T-helper 17 cell (primary cell): ENCODE data around the gene RAPGEF1. TPM values are rescaled to one million over a fixed set of nuclear protein-coding genes. Genes with fewer than 3 reads are reported as not detected.
"Not testable (repeated sequence)": the region's sequence is repeated elsewhere in the genome, so short reads cannot be mapped to it uniquely, and the experiment has no call there.

Experiments
- ATAC-seq: fragments of 150-1000 bp; cut with Tn5 transposase; 2 replicates; pipeline ENCODE4 v1.10.0; 2021; ENCODE audit warnings: mild to moderate bottlenecking, moderate library complexity
- DNase-seq, 3 donors: peaks; one replicate each; pipeline versions ENCODE4 v3.0.0 to v3.0.0-alpha.2; 2020 to 2021
- H3K9me3 ChIP-seq: one replicate; pipeline ENCODE4 v1.7.0; 2013; ENCODE audit warnings: low read length, mild to moderate bottlenecking; ENCODE audit not compliant: control insufficient read depth, poor library complexity, severe bottlenecking
- H3K27ac Mint-ChIP-seq: one replicate; pipeline ENCODE4 v1.8.0; 2022; ENCODE audit warnings: mild to moderate bottlenecking, moderate library complexity, mixed read lengths
- H3K27me3 Mint-ChIP-seq: one replicate; pipeline ENCODE4 v1.8.0; 2022; ENCODE audit warnings: mixed read lengths
- H3K36me3 Mint-ChIP-seq: one replicate; pipeline ENCODE4 v1.8.0; 2022; ENCODE audit warnings: low read depth, mixed read lengths
- H3K4me1 Mint-ChIP-seq: one replicate; pipeline ENCODE4 v1.8.0; 2022; ENCODE audit warnings: mild to moderate bottlenecking, mixed read lengths
- H3K4me3 Mint-ChIP-seq: one replicate; pipeline ENCODE4 v1.8.0; 2022; ENCODE audit warnings: mild to moderate bottlenecking, moderate library complexity, mixed read lengths
- total RNA-seq, 4 donors: library from RNA in 2 of 4; stranded (reverse) in 2 of 4; gene quantifications; one replicate each; pipeline ENCODE4 v1.2.3 and lab custom pipeline; 2022 to 2026

Gene RAPGEF1
- total RNA-seq, 2 donors from 2014 or later = 176 to 209 TPM

DNA sequence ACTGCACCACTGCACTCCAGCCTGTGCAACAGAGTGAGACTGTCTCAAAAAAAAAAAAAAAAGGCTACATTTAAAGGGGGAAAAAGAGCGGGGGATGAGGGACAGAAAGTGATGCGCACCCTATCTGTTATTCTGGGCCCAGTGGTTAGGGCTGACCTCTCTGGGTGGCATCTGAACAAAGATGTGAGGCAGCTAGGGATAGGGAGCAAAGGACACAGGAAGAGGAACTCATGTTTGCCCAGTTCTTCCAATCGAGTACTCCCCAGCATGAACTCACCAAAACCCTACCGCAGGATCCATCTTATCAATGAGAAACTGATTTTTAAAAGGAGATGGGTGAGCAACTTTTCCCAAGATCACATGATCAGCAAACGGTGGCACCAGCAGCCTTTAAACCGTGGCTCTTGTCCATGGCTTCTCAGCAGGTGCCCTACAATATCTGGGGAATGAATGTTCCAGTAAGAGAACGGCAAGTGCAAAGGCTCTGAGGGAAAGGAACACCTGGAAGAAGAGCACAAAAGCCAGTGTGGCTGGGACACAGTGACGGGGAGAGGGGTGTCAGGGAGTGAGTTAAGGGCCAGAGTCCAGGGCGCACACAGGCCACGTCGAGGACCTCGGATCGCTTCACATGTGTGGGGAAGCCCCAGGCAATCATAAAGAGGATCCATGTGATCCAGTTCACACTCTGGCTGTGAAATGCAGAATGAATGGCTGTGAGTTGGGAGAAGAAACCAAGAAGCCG is 22.0 kb downstream of the RAPGEF1 start:
- H3K27ac Mint-ChIP-seq = peak overlapping the region; percentile 96
- peaks cover 54% of the 10 kb centered on the region for H3K4me1 Mint-ChIP-seq
- H3K9me3 ChIP-seq = no peaks in the 10 kb centered on the region
- no peak for ATAC-seq
- H3K27me3 Mint-ChIP-seq = no peaks in the 10 kb centered on the region
- H3K36me3 Mint-ChIP-seq = peaks cover 6% of the 10 kb centered on the region
- H3K4me3 Mint-ChIP-seq = peak overlapping the region; percentile 61
- DNase-seq = no peak

DNA sequence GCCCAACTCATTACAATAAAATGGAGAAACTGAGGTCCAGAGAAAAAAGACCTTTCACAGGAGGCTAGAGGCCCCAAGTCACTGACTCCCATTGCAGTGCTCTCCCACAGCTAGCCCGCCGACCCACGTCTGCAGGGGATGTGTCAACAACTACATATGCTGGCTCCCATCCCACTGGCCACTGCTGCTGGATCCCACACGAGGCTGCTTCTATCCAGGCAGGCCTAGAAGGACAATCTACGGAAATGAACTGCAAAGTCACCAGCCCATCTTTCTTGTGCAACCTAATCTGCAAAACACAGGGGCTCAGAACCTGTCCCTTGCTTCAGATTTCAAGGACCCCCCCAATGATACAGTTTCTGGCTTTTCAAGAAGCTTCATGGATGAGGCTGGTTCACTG is 24.0 kb downstream of the RAPGEF1 start:
- H3K27me3 Mint-ChIP-seq = no peaks in the 10 kb centered on the region
- H3K9me3 ChIP-seq = no peaks in the 10 kb centered on the region
- ATAC-seq (no peak), DNase-seq (no peak)
- H3K4me1 Mint-ChIP-seq = peaks cover 56% of the 10 kb centered on the region
- no peak overlapping the region for H3K4me3 Mint-ChIP-seq
- peak overlapping the region; percentile 99 for H3K27ac Mint-ChIP-seq
- H3K36me3 Mint-ChIP-seq = peaks cover 6% of the 10 kb centered on the region

DNA sequence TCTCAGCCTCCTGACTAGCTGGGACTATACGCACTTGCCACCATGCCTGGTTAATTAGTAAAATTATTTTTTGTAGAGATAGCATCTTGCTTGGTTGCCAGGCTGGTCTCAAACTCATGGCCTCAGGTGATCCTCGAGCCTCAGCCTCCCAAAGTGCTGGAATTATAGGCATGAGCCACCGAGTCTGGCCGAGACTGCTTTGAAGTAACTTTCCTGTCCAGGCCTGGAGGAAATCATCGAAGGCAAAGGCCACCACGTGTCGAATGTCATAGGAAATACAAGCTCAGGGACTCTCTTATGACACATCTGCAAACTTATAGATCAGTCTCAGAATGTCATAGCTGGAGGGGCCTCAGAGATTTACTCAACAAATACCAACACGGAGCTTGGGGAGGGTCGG is 25.1 kb downstream of the RAPGEF1 start:
- H3K36me3 Mint-ChIP-seq = peaks cover 5% of the 10 kb centered on the region
- DNase-seq (no peak), ATAC-seq (no peak)
- no peak overlapping the region for H3K4me3 Mint-ChIP-seq
- peaks cover 54% of the 10 kb centered on the region for H3K4me1 Mint-ChIP-seq
- H3K9me3 ChIP-seq = no peaks in the 10 kb centered on the region
- H3K27ac Mint-ChIP-seq = peak overlapping the region; percentile 99
- H3K27me3 Mint-ChIP-seq = no peaks in the 10 kb centered on the region

DNA sequence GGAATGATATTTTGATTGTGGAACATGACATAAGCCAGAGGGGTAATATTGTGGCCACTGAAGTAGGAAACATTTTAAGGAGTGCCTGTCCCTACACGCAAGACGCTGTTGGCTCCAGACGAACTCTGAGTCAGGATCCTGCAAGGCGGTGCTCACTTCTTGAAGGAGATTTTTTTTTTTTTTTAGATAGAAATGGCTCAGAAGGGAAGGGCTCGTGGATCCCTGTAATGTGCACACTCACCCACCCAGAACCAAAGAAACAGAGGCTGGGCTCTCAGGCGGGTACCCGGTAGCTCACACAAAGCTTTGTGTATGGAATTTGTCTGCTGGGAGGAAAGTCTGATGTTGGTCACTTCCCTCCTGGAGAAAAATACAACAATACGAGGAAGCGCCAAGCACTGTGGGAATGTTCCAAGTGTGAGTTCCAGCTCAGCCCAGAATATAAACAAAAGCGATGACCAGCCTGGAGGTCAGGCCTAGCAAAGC is 25.7 kb downstream of the RAPGEF1 start:
- Mint-ChIP-seq H3K27ac (peak overlapping the region; percentile 99), H3K4me3 (no peak overlapping the region), H3K4me1 (peaks cover 58% of the 10 kb centered on the region)

DNA sequence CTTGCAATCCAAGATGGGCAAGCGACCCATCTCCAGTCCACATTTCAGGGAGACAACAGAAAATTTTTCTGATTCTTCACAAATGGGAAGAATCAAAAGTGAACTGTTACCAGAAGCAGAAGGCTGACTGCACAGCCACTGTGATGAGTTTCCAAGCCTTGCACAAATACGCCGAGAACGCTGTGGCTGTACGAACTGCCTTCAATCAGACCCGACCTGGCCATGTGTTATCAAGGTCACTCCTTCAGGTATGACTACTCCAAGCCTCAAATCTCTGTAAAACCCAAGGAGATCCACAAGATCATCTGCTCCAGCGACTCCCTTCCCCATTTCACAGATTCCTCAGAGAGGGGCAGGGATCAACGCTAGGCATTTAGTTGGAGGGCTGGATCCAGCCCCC is 26.9 kb downstream of the RAPGEF1 start:
- DNase-seq = no peak
- H3K36me3 Mint-ChIP-seq = peaks cover 5% of the 10 kb centered on the region
- H3K27ac Mint-ChIP-seq = peak overlapping the region; percentile 99

More for the DNA sequence above, 25.7 kb downstream of the RAPGEF1 start:
- ATAC-seq (no peak), DNase-seq (no peak)
- no peaks in the 10 kb centered on the region for H3K9me3 ChIP-seq
- Mint-ChIP-seq H3K27me3 (no peaks in the 10 kb centered on the region), H3K36me3 (peaks cover 5% of the 10 kb centered on the region)

DNA sequence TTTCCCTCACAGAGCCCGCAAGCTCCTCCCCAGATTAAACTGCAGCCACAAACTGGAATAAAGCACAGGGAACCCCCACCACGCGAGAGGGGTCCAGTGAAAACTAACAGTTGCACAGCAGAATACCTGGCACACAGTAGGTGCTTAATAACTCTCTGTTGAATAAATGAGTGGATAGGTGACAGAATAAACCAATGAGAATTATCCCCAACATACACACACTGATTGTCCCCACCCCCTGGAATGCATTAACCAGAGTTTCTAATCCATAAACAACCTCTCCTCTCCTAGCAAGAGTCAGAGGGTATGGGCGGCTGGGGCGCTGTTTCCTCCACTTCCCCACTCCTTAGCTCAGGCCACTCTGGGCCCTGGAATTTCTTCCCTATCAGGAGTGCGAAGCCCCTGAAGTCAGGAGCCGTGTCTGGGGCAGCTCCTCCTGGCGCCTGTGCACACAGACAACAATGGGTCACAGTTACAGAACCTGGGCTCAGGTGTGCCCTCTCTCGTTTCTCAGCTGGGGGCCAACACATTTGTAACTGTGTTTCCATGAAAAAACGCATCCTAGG is 27.6 kb downstream of the RAPGEF1 start:
- H3K9me3 ChIP-seq = no peaks in the 10 kb centered on the region
- Mint-ChIP-seq H3K27me3 (no peaks in the 10 kb centered on the region), H3K27ac (peak overlapping the region; percentile 99), H3K4me3 (no peak overlapping the region), H3K36me3 (peaks cover 5% of the 10 kb centered on the region), H3K4me1 (peaks cover 54% of the 10 kb centered on the region)
- DNase-seq (no peak), ATAC-seq (no peak)

More for the DNA sequence above, 26.9 kb downstream of the RAPGEF1 start:
- no peaks in the 10 kb centered on the region for H3K27me3 Mint-ChIP-seq
- H3K9me3 ChIP-seq = no peaks in the 10 kb centered on the region
- no peak overlapping the region for H3K4me3 Mint-ChIP-seq
- H3K4me1 Mint-ChIP-seq = peaks cover 56% of the 10 kb centered on the region
- no peak for ATAC-seq

DNA sequence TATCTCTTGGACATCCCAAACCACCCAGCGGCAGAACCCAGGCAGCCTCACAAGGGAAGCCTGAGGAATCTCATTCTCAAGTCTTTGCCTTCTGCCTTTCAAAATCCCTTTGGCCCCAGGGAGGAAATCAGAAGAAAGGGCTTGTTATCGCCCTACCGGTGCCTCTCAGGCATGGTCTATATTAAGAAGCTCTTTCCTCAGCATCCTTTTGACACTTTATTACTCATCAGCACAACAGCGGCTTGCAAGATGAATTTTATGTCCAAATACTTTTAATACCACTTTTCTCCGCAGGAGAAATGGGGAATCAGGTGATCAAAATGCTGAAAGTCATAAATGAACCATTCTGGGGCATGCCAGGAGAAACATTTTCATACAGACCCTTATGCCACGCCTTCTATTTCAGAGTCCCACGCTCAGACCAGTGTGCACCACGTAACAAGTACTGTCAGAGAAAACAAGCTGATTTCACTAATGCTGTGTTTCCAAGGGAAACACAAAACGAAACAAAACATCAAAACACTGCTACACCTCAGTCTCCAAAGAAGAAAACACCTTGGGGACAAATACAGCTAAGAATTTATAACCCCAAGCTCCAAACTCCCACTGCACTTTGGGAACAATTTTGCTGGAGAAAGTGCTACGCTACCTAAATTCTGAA is 30.0 kb downstream of the RAPGEF1 start:
- no peaks in the 10 kb centered on the region for H3K27me3 Mint-ChIP-seq
- DNase-seq = peak in 2 of 3 donors; percentile 36 to 42
- no peaks in the 10 kb centered on the region for H3K36me3 Mint-ChIP-seq
- H3K4me3 Mint-ChIP-seq = peak overlapping the region; percentile 84
- no peaks in the 10 kb centered on the region for H3K9me3 ChIP-seq
- peak; percentile 93 for ATAC-seq
- peak overlapping the region; percentile 99 for H3K27ac Mint-ChIP-seq
- peaks cover 58% of the 10 kb centered on the region for H3K4me1 Mint-ChIP-seq

DNA sequence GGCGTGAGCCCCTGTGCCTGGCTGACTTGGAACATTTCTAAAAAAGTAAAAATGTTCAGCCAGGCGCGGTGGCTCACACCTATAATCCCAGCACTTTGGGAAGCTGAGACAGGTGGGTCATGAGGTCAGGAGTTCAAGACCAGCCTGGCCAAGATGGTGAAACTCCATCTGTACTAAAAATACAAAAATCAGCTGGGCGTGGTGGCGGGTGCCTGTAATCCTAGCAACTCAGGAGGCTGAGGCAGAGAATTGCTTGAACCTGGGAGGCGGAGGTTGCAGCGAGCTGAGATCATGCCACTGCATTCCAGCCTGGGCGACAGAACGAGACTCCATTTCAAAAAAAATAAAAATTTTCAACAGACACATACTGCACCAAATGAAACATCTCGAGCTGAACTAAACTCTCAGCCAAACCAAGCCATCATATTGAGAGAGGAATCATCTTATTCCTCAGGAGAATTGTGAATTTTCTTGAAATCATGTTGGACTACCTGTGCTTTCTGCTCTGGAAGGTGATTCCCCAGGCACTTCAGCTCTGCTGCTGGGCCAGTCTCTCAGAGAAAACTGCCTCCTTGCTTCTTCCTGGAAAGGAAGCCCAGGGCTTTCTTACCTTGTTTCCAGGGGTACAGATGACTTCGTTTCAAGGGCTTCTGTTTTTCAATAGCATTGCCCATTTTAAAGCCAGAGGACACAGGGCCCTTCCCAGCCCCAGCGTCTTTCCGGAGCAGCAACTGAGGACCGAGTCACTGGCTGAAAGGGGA is 30.7 kb downstream of the RAPGEF1 start:
- not testable (repeated sequence) for H3K36me3 Mint-ChIP-seq, H3K27me3 Mint-ChIP-seq, H3K9me3 ChIP-seq, ATAC-seq, DNase-seq
- Mint-ChIP-seq H3K27ac (peak overlapping the region; percentile 99), H3K4me1 (peaks cover 64% of the 10 kb centered on the region), H3K4me3 (peak overlapping the region; percentile 84)

DNA sequence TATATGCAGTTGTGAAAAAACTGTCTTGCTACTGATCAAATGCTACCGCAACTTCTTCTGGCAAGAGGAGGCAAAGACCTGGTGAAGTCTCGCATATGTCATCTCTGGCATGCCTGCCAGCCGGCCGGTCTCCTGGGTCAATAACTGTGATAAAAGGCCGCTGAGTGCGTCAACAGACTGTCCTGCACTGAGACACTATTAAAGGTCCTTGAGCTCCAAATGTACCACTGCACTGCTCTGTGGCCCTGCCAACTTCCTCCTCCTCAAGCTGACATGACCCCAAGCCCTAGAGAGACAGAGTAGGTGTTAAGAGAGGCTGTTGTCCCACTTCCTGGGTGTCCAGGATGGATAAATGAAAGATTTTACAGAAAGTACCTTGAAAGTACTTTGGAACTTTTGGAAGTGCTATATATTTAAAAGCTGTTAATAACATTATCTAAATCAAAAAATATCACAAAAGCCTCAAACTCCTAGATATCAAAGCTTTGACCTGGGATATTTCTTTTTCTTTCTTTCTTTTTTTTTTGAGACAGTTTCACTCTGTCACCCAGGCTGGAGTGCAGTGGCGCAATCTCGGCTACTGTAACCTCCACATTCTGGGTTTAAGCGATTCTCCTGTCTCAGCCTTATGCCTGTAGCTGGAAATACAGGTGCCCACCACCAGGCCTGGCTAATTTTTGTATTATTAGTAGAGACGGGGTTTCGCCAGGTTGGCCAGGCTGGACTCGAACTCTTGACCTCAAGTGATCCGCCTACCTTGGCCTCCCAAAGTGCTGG is 31.5 kb downstream of the RAPGEF1 start:
- DNase-seq (no peak), ATAC-seq (no peak)
- Mint-ChIP-seq H3K36me3 (no peaks in the 10 kb centered on the region), H3K27me3 (no peaks in the 10 kb centered on the region), H3K4me3 (peak overlapping the region; percentile 56), H3K4me1 (peaks cover 64% of the 10 kb centered on the region), H3K27ac (peak overlapping the region; percentile 99)
- H3K9me3 ChIP-seq = no peaks in the 10 kb centered on the region

DNA sequence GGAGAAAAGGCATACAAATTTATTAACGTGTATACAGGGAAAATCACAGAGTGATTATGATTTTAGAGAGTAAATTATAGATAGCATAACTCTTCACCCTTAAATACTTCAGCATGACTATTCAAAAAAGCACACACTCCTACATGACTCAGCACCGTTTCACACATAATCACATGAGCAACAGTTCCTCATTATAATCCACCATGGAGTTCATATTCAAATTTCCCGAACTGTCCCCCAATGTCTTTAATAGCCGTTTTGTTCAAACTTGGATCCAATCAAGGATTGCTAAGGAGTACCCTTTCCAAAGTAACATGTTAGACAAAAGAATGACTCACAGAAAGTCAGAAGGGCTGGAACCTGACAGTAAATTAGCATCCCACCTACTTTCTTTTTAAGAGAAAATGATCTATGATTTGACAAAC is 32.1 kb downstream of the RAPGEF1 start:
- ATAC-seq (no peak), DNase-seq (no peak)
- peak overlapping the region; percentile 99 for H3K27ac Mint-ChIP-seq
- H3K4me1 Mint-ChIP-seq = peaks cover 57% of the 10 kb centered on the region
- H3K9me3 ChIP-seq = no peaks in the 10 kb centered on the region
- H3K27me3 Mint-ChIP-seq = no peaks in the 10 kb centered on the region
- H3K4me3 Mint-ChIP-seq = no peak overlapping the region
- H3K36me3 Mint-ChIP-seq = no peaks in the 10 kb centered on the region

DNA sequence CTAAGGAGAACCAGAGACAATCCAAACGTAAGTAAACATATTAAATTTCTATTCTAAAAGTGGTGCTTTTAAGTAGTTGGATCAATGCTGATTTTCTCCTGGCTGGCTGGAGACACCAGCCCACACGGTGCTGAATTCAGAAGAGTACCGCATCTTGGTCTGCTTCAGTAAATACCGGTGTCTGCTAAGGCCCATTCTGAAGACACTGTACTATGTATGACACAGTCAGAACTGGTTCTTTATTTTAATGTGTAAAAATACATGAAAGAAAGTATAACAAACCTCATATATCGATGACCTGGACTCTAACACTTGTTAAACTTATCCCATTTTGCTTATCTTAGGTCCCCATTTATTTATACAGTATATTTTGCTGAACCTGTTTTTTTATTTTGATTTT is 32.8 kb downstream of the RAPGEF1 start:
- H3K36me3 Mint-ChIP-seq = no peaks in the 10 kb centered on the region
- no peaks in the 10 kb centered on the region for H3K9me3 ChIP-seq
- no peak overlapping the region for H3K4me3 Mint-ChIP-seq
- H3K4me1 Mint-ChIP-seq = peaks cover 57% of the 10 kb centered on the region
- ATAC-seq = no peak
- peak overlapping the region; percentile 99 for H3K27ac Mint-ChIP-seq
- DNase-seq = no peak
- no peaks in the 10 kb centered on the region for H3K27me3 Mint-ChIP-seq

DNA sequence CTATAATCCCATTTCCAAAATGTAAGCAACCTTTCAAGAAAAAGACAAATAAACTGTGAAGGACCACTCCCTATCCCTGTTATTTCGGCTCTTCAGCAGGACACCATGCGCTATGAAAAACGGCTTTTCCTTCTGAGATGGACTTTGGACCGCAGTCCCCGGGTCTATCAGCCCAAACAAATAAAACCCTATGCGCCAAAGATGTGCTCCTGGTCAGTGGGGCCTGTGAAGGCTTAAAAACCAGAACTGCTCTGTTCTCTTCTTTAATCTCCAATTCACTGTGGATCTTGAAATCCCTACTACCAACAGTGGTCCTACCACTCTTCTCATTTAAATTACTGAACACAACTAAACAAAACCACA is 33.3 kb downstream of the RAPGEF1 start:
- Mint-ChIP-seq H3K4me1 (peaks cover 61% of the 10 kb centered on the region), H3K36me3 (no peaks in the 10 kb centered on the region), H3K4me3 (no peak overlapping the region), H3K27ac (peak overlapping the region; percentile 99), H3K27me3 (no peaks in the 10 kb centered on the region)
- ATAC-seq (no peak), DNase-seq (no peak)
- H3K9me3 ChIP-seq = no peaks in the 10 kb centered on the region
